Activated naive CD8-positive, alpha-beta T cell (primary cell): ENCODE data around the gene AGPS.
"Not testable (repeated sequence)": the region's sequence is repeated elsewhere in the genome, so short reads cannot be mapped to it uniquely, and the experiment has no call there.

ENCODE experiments used
- H3K27ac Mint-ChIP-seq: one replicate; pipeline ENCODE4 v1.8.0; 2021; ENCODE audit warnings: mixed read lengths
- H3K27me3 Mint-ChIP-seq: one replicate; pipeline ENCODE4 v1.8.0; 2021; ENCODE audit warnings: mixed read lengths
- H3K36me3 Mint-ChIP-seq: one replicate; pipeline ENCODE4 v1.8.0; 2021; ENCODE audit warnings: mixed read lengths
- H3K4me1 Mint-ChIP-seq: one replicate; pipeline ENCODE4 v1.8.0; 2021; ENCODE audit warnings: low read depth, mixed read lengths
- H3K4me3 Mint-ChIP-seq: one replicate; pipeline ENCODE4 v1.8.0; 2021; ENCODE audit warnings: mild to moderate bottlenecking, mixed read lengths
- H3K9me3 Mint-ChIP-seq: one replicate; pipeline ENCODE4 v1.8.0; 2021; ENCODE audit warnings: low read depth, mixed read lengths

The AGPS gene

GRCh38 chr2:177460973-177461585 lies 68.5 kb downstream of the AGPS start:
- H3K4me3 Mint-ChIP-seq = no peak overlapping the region
- no peak overlapping the region for H3K27ac Mint-ChIP-seq
- H3K27me3 Mint-ChIP-seq = no peaks in the 10 kb centered on the region
- H3K4me1 Mint-ChIP-seq = no peaks in the 10 kb centered on the region
- H3K36me3 Mint-ChIP-seq = peaks cover 44% of the 10 kb centered on the region
- no peaks in the 10 kb centered on the region for H3K9me3 Mint-ChIP-seq

DNA sequence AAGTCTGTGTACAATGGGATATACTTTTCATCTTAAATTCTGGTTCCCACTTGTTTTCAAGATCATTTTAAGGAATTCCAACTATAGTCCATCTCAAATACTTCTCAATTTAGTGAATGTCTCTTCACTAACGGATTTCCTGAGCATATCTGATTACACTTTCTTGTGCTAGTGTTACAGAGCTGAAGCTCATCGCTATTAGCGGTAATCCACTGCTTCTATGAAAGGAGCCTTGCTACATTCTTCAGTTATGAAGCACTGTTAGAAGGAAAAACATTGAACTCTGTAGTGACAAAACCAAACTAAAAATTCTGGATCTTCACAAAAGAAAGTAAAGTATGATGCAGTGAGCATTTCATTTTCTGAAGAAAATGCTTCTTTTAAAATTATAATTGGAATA lies 72.0 kb downstream of the AGPS start:
- Mint-ChIP-seq H3K9me3 (no peaks in the 10 kb centered on the region), H3K27ac (no peak overlapping the region), H3K4me3 (no peak overlapping the region), H3K27me3 (no peaks in the 10 kb centered on the region), H3K36me3 (peaks cover 27% of the 10 kb centered on the region), H3K4me1 (peaks cover 5% of the 10 kb centered on the region)

DNA sequence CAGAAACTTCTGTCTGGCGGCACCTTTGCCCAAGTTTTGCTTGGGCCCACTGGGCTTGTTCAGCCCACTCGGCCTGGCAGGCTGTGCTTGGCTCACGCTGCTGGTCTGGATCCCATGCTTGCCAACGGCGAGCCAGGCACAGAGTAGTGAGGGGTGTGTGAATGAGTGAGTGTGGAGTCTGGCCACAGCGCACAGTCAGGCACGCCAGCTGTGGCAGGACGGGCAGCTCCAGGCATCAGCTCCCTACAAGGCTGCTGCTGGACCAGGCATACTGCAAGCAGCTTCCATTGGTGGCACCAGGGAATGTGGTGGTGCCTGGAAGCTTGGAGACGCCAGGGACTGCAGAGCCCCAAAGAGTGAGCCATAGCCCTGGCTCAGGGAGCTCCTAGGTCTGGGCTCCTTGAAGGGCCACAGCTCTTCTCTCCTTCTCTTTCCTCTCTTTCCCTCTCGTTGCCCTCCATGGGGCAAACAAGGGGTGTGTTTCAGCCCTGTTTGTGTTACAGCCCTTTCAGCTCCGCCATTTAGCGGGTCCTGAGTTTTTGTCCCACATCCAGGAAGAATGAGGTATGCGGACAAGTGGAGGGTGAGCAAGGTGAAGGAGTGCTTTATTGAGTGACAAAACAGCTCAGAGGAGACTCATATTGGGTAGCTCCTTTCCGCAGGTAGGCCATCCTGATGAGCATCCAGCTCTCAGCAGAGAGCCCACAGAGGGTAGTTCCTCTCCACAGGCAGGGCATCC lies 73.0 kb downstream of the AGPS start:
- H3K36me3 Mint-ChIP-seq = peaks cover 30% of the 10 kb centered on the region
- H3K27me3 Mint-ChIP-seq = no peaks in the 10 kb centered on the region
- H3K4me1 Mint-ChIP-seq = peaks cover 5% of the 10 kb centered on the region
- H3K27ac Mint-ChIP-seq = no peak overlapping the region
- H3K9me3 Mint-ChIP-seq = peaks cover 5% of the 10 kb centered on the region
- no peak overlapping the region for H3K4me3 Mint-ChIP-seq

DNA sequence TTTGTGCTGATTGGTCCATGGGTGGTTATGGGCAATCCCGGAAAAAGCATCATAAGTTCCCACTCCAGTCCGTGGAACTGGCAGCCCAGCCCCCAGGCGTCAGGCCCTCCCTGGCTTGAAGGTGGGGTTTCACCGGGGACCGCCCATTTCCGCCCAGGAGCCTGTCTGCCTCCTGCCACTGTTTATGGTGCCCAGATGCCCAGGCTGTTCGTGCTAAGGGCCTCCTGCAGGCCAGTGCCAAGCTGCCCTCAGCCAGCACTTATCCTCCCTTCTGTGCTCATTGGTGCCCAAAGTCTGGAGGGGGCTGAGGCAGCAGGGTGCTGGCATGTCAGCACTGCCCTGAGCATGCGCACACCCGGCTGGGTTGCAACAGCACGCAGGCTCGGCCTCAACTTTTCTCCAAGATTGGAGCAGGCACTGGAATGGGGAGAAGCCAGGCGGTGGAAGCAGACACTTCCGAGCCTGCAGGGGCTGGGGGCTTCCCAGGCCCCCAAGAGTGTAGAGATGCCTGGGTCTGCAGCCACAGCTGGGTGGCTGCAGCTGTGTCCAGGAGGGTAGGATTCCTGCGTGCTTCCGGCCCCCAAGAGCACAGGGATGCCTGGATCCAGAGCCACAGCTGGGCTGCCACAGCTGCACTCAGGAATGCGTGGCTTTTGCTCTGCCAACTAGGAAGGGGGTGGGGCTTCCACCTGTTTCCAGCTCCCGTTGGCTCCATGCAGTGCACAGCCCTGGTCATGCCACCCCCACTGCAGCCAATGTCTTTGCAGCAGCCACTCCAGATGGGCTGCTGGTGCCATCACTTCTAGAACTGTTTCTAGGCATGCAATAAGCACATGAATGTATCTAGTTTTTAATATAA lies 74.0 kb downstream of the AGPS start:
- Mint-ChIP-seq H3K4me3 (no peak overlapping the region), H3K36me3 (peaks cover 33% of the 10 kb centered on the region), H3K27me3 (no peaks in the 10 kb centered on the region), H3K27ac (no peak overlapping the region), H3K9me3 (peaks cover 14% of the 10 kb centered on the region), H3K4me1 (peaks cover 5% of the 10 kb centered on the region)

- Mint-ChIP-seq H3K36me3 (peaks cover 38% of the 10 kb centered on the region), H3K27me3 (no peaks in the 10 kb centered on the region), H3K4me3 (no peak overlapping the region), H3K27ac (no peak overlapping the region), H3K4me1 (peaks cover 5% of the 10 kb centered on the region), H3K9me3 (peaks cover 15% of the 10 kb centered on the region)
Observed at GRCh38 chr2:177467646-177468045, 75.1 kb downstream of the AGPS start.

DNA sequence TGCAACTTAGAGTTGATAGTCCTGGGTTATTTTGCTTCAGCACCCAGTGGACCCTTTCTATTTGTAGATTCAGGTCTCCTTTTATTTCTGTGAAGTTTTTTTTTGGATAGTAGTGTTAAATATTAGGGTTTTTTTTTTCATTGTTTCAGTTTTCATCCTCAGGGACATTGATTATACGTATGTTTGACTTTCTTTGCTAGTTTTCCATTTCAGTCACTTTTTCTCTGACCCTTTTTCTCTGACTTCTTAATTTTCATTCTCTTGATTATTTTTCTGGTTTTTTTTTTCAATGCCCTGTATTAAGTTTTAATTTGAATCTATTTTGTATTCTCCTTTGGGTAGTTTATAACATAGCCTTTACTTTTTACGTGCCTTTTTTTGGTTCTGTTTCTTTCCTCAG lies 79.4 kb downstream of the AGPS start:
- no peak overlapping the region for H3K27ac Mint-ChIP-seq
- no peaks in the 10 kb centered on the region for H3K27me3 Mint-ChIP-seq
- H3K36me3 Mint-ChIP-seq = peaks cover 52% of the 10 kb centered on the region
- H3K9me3 Mint-ChIP-seq = peaks cover 15% of the 10 kb centered on the region
- H3K4me3 Mint-ChIP-seq = no peak overlapping the region
- peaks cover 15% of the 10 kb centered on the region for H3K4me1 Mint-ChIP-seq

GRCh38 chr2:177474301-177474700 lies 81.7 kb downstream of the AGPS start:
- Mint-ChIP-seq H3K4me3 (no peak overlapping the region), H3K4me1 (peaks cover 14% of the 10 kb centered on the region), H3K27me3 (no peaks in the 10 kb centered on the region), H3K9me3 (peaks cover 20% of the 10 kb centered on the region), H3K27ac (no peak overlapping the region), H3K36me3 (peaks cover 57% of the 10 kb centered on the region)

DNA sequence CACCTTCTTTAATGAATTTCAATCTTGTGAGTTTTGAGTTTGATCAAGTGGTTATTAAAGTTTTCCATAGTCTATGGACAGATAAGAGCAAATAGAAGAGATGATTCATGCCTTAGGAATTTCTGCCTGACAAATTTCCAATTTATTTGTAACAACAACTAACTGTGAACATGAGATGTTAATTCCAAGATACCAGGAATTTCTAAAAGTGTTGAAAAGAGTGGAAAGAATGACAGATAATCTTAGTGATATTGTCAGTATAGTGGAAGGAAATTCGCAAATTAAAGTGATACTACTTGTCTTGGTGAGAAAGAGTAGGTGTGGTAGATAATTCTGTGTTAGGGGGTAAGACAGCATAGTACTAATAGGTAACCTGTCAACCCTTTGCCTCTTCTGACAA lies 82.4 kb downstream of the AGPS start:
- Mint-ChIP-seq H3K27me3 (no peaks in the 10 kb centered on the region), H3K27ac (no peak overlapping the region), H3K36me3 (peaks cover 58% of the 10 kb centered on the region), H3K4me1 (peaks cover 14% of the 10 kb centered on the region), H3K4me3 (no peak overlapping the region), H3K9me3 (peaks cover 16% of the 10 kb centered on the region)

- Mint-ChIP-seq H3K9me3 (peaks cover 4% of the 10 kb centered on the region), H3K4me1 (peaks cover 14% of the 10 kb centered on the region), H3K27me3 (no peaks in the 10 kb centered on the region), H3K36me3 (peaks cover 44% of the 10 kb centered on the region), H3K27ac (no peak overlapping the region), H3K4me3 (no peak overlapping the region)
Observed at GRCh38 chr2:177476897-177477296, 84.3 kb downstream of the AGPS start.

DNA sequence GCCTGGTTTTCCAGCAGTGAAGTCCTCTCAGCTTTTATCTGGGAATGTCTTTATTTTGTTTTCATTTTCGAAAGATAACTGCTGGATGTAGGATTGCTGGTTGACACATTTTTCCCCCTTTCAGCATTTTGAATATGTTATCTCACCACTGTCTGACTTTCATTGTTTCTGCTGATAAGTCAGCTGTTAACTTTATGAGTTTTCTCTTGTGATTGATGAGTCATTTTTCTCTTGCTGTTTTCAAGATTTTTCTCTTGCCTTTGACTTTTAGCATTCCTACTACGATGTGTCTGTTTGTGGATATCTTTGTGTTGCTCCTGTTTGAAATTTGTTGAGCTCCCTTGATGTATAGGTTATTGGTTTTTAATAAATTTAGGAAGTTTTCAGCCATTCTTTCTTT lies 85.5 kb downstream of the AGPS start:
- Mint-ChIP-seq H3K36me3 (peaks cover 34% of the 10 kb centered on the region), H3K27me3 (no peaks in the 10 kb centered on the region), H3K4me1 (peaks cover 14% of the 10 kb centered on the region), H3K9me3 (peaks cover 4% of the 10 kb centered on the region), H3K27ac (no peak overlapping the region), H3K4me3 (no peak overlapping the region)

- Mint-ChIP-seq H3K36me3 (peaks cover 33% of the 10 kb centered on the region), H3K27me3 (no peaks in the 10 kb centered on the region), H3K27ac (no peak overlapping the region), H3K9me3 (peaks cover 4% of the 10 kb centered on the region), H3K4me3 (no peak overlapping the region), H3K4me1 (peaks cover 14% of the 10 kb centered on the region)
Observed at GRCh38 chr2:177478907-177479306, 86.3 kb downstream of the AGPS start.

- Mint-ChIP-seq H3K27ac (no peak overlapping the region), H3K36me3 (peaks cover 21% of the 10 kb centered on the region), H3K27me3 (no peaks in the 10 kb centered on the region), H3K9me3 (peaks cover 4% of the 10 kb centered on the region), H3K4me3 (no peak overlapping the region), H3K4me1 (peaks cover 4% of the 10 kb centered on the region)
Observed at GRCh38 chr2:177482195-177482594, 89.6 kb downstream of the AGPS start.

- no peaks in the 10 kb centered on the region for H3K4me1 Mint-ChIP-seq
- no peaks in the 10 kb centered on the region for H3K27me3 Mint-ChIP-seq
- H3K4me3 Mint-ChIP-seq = no peak overlapping the region
- H3K27ac Mint-ChIP-seq = no peak overlapping the region
- peaks cover 13% of the 10 kb centered on the region for H3K36me3 Mint-ChIP-seq
- no peaks in the 10 kb centered on the region for H3K9me3 Mint-ChIP-seq
Observed at GRCh38 chr2:177483531-177483930, 91.0 kb downstream of the AGPS start.

DNA sequence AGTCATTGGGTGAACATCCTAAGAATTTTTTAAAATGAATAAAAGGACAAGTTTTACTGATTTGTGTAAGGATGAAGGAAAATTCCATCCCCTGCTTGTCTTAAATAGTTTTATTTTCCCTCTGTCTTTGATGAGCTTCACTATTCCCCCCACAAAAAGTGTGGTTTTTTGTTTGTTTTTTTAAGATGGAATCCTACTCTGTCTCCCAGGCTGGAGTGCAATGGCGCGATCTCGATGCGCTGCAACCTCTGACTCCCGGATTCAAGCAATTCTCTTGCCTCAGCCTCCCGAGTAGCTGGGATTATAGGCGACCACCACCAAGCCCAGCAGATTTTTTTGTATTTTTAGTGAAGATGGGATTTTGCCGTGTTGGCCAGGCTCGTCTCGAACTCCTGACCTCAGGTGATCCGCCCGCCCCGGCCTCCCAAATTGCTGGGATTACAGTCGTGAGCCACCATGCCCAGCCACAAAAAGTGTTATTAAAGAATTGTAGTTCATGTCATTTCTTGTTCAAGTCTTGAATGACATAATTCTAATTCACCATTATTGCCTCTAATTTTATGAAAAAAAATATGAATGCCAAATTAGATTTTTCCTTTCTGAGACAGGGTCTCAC lies 91.7 kb downstream of the AGPS start:
- Mint-ChIP-seq H3K27ac (no peak overlapping the region), H3K4me1 (no peaks in the 10 kb centered on the region), H3K4me3 (no peak overlapping the region), H3K36me3 (peaks cover 13% of the 10 kb centered on the region), H3K9me3 (no peaks in the 10 kb centered on the region), H3K27me3 (no peaks in the 10 kb centered on the region)

DNA sequence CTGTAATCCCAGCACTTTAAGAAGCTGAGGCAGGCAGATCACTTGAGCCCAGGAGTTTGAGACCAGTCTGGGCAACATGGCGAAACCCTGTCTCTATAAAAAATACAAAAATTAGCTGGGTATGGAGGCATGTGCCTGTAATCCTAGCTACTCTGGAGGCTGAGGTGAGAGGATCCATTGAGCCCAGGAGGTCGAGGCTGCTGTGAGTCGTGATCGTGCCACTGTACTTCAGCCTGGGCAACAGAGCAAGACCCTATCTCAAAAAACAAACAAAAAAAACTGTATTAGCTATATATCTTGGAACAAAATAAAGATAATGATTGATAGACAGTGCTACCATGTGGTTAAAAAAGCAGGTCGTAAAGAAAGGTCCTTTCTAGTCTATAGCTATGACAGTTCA lies 93.1 kb downstream of the AGPS start:
- H3K27ac Mint-ChIP-seq, H3K27me3 Mint-ChIP-seq, H3K9me3 Mint-ChIP-seq, H3K4me3 Mint-ChIP-seq, H3K4me1 Mint-ChIP-seq, H3K36me3 Mint-ChIP-seq: not testable (repeated sequence)
